Epidermal melanocyte (primary cell): ENCODE measurements around the gene NDUFB2.
"Not testable (repeated sequence)": the region's sequence is repeated elsewhere in the genome, so short reads cannot be mapped to it uniquely, and the experiment has no call there.

Source experiments
- DNase-seq: peaks from one replicate; pipeline ENCODE4 v3.0.0; 2011; ENCODE audit warnings: low spot score; ENCODE audit not compliant: insufficient read length

The NDUFB2 gene

GRCh38 chr7:140734096-140734495 lies 37.6 kb downstream of the NDUFB2 start:
- DNase-seq: no peak

- no peak for DNase-seq
Observed at GRCh38 chr7:140734729-140735128, 38.2 kb downstream of the NDUFB2 start.

GRCh38 chr7:140738280-140738679 lies 41.8 kb downstream of the NDUFB2 start:
- DNase-seq: no peak

GRCh38 chr7:140743255-140743654 lies 46.7 kb downstream of the NDUFB2 start:
- DNase-seq: not testable (repeated sequence)

- no peak for DNase-seq
Observed at GRCh38 chr7:140744005-140744404, 47.5 kb downstream of the NDUFB2 start.

- no peak for DNase-seq
Observed at GRCh38 chr7:140745266-140746058, 49.0 kb downstream of the NDUFB2 start.

GRCh38 chr7:140746751-140747150 lies 50.2 kb downstream of the NDUFB2 start:
- DNase-seq: no peak

GRCh38 chr7:140752533-140752932 lies 56.0 kb downstream of the NDUFB2 start:
- no peak for DNase-seq

- no peak for DNase-seq
Observed at GRCh38 chr7:140754506-140754905, 58.0 kb downstream of the NDUFB2 start.
